C4-2B (cell line): Measurements from ENCODE around the gene GAK.

ENCODE experiments used
- H3K27ac ChIP-seq: fragments of 450-650 bp; 2 replicates; pipeline ENCODE4 v1.5.1; 2017
- ZFX ChIP-seq: fragments of 450-650 bp; IDR thresholded peaks from 2 replicates; pipeline ENCODE4 v1.6.1; 2017
- TF ChIP-seq, protein P1 (sequence below): fragments of 450-650 bp; conservative IDR thresholded peaks from 2 replicates; pipeline ENCODE4 v1.5.1; 2017; ENCODE audit warnings: mild to moderate bottlenecking

The GAK gene

DNA sequence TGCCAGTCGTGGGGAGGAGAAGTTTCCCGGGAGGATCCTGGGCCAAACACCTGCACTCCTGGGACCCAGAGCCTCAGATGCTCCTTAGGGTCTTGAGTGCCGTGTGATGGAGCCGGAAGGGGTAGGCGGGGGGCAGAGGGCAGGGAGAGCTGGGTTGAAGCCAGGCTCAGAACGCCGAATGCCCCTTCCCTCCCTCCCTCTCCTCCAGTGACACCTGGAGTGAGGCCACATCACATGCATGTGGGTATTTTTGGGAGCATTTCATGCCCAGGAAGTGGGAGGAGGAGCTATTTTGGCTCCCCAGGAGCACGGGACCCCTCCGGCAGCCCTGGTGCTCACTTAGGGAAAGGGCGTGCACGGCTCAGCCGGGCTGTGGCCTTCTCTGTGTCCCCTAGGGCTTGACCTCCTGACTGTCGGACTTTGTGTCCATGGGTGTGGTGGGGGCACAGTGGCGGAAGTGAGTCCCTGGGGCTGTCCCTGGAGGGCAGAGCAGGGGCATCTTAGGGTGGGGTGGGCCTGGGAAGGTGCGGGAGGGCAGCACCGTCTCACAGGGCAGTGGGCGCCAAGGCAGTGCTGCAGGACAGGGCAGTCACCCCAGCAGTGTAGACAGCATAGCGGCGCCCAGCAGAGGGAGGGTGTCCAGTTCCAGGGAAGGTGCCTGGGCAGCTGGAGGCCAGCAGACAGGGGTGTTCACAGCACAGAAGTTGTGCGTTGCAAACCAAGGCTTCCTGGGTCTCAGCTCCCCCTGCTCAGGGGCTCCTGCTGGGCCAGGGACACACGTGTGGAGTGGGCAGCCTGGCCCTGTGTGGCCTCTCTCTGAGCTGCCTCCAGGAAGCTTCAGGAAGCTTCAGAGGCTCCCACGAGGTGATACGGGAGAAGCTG, 101.3 kb downstream of the GAK start:
- TF ChIP-seq, protein P1, sequence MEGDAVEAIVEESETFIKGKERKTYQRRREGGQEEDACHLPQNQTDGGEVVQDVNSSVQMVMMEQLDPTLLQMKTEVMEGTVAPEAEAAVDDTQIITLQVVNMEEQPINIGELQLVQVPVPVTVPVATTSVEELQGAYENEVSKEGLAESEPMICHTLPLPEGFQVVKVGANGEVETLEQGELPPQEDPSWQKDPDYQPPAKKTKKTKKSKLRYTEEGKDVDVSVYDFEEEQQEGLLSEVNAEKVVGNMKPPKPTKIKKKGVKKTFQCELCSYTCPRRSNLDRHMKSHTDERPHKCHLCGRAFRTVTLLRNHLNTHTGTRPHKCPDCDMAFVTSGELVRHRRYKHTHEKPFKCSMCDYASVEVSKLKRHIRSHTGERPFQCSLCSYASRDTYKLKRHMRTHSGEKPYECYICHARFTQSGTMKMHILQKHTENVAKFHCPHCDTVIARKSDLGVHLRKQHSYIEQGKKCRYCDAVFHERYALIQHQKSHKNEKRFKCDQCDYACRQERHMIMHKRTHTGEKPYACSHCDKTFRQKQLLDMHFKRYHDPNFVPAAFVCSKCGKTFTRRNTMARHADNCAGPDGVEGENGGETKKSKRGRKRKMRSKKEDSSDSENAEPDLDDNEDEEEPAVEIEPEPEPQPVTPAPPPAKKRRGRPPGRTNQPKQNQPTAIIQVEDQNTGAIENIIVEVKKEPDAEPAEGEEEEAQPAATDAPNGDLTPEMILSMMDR: no peak
- no peak for TF ChIP-seq ZFX
- H3K27ac ChIP-seq: no peak overlapping the region

DNA sequence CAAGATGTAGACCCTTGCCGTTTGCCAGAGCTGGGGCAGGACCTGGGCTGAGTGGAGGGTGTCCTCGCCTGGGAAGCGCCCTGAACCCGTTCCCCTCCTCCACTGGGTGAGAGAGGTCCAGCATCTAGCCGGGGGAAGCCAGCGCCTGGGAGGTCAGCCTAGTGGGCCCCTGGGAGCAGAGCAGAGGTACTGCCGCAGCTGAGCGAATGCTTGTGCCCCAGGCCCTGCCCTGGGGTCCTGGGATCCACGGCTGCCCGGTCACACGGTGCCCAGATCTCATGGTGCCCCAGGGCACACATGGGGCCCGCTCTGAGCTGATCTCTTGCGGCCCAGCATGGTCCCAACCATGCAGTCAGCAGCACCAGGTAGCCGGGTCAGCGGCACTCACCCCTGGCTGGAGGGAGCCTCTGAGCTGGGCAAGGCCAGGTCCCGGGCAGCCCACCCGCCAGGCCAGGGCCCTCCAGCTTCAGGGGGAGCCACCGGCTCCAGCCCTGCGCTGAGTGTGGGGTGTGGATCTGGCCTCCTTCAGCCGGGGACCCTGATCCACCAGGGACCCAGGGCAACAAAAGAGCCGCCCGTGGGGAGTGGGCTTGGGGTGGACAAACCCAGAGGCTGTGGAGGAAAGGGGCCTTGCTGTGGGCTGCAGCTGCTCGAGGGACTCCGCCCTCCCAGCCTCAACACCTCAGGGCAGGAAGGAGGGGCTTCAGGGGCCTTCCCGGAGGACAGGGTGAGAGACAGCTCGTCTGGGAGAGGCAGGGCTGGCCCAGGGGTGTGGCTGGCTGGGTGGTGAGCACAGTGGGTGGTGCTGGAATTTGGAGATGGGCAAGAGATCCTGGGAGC, 102.1 kb downstream of the GAK start:
- H3K27ac ChIP-seq: no peak overlapping the region

DNA sequence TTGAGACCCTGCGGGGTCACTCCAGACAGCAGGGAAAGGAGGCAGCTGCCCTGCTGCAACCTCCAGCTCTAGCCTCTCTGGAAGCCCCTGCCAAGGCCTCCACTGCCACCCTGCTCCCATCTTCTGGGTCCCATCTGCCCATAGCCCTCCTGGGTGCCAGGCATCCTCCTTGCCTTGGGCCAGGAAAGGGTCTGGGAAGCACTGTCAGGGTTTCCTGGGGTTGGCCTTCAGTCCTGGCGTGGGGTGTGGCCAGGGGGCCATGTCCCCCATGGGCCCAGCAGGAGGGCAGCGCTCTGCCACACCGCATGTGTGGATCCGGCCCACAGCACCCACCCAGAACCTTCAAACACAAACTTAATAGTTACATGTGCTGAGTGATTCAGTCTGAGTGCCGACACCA, 102.8 kb downstream of the GAK start:
- TF ChIP-seq, protein P1: no peak
- TF ChIP-seq ZFX: no peak

More for the DNA sequence above, 102.1 kb downstream of the GAK start:
- no peak for TF ChIP-seq ZFX
- TF ChIP-seq, protein P1: no peak

DNA sequence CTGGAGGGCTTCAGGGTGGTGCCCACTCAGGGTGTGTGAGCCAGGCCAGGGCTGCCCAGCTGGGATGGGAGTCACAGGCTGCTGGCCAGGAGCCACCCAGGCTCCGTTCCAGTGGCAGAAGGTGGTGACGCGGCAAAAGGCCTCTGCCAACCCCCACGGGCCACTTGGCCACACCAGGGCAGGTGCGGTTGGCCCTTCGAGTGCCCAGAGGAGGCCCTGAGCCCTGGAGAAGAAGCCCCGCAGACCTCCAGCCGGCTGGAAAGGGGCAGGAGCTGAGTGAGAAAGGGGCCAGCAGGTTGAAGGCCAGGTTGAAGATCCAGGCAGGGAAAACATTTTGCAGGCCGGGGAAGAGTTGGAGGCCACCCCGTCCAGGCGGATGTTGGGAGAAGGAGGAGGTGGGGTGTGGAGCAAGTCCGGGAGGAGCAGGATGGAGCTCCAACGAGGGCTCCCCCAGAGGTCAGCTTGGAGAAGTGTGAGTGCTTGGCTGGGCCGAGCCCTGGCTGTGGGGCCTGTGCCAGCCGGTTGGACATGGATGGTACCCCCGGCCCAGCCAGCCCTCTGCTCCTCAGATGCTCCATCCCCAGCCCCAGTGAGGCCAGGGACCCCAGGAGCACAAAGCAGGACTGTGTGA, 103.4 kb downstream of the GAK start:
- no peak for TF ChIP-seq ZFX
- TF ChIP-seq, protein P1: no peak
- H3K27ac ChIP-seq: no peak overlapping the region

More for the DNA sequence above, 102.8 kb downstream of the GAK start:
- no peak overlapping the region for H3K27ac ChIP-seq

DNA sequence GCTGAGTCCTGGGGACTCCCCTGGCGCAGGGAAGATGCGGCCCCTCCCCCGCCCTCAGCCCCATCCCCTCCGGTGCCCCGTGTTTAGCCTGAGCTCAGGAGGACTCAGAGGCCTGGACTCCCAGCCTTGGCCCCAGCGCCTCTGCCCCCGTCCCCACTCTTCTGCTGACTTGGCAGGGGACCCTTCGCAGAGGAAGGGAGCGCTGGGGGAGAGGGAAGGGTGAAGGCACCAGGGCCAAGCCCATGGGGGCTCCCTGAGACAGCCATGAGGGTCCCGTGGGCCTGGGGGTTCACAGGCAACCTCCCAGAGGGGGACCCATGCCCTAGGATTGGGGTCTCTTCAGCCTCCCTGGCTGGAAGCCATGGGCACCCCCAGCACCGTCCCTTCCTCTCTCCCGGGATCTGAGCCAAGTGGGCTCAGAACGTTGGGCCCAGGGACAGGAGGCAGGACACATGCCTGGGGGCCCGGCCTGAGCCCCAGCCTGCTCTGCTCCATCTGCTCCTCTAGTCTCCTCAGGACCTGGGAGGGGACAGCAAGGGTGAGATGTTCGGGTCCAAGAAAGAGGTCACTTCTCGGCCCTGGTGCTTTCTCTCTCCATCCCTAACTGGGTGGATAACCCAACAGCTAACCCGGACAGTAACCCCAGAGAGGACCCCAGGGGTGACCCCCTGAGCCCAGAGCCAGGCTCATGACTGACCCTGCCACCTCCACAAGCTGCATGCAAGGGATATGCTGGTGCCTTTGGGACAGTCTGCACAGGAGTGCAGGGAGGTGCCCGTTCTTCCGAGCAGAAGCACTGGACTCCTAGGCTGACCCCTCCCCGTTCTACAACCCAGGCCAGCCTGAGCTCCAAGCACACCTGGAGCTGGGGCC, 104.7 kb downstream of the GAK start:
- H3K27ac ChIP-seq: no peak overlapping the region
- TF ChIP-seq, protein P1: no peak
- TF ChIP-seq ZFX: no peak

DNA sequence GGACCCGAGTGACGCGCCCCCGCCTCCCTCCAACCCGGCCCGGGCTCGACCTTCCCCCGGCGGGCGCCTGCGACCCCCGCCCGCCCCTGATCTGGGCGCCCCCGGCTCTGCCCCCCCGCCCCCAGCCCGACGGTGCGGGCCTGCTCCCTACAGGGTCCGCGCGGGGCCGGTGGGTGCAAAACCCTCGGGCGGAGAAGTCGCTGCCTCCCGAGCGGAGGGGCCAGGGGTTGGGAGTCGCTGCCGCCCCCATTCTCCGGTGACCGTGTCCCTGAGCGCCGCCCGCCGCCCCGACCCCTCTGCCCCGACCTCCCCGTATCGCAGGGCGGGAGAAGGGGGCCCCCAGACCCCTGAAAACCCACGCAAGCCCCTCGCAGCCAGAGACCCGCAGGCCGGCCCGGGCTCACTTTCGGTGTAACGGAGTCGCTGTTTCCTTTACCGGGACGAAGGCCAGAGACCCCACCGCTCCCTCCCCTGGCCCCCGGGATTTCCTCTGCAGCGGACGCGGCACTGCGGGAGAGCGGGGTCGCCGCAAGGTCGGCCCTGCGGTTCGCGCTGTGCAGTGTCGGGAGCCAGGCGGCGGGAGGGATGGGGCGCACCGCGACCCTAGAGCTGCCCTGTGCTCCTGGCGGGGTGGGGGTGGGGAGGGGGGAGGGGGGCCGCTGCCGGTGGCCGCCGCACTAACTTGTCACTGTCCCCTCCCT, 105.5 kb downstream of the GAK start:
- no peak overlapping the region for H3K27ac ChIP-seq
- TF ChIP-seq, protein P1: no peak
- no peak for TF ChIP-seq ZFX
